NB4 (cell line): ENCODE results near the gene MTIF3.

Experiments used
- DNase-seq: peaks from one replicate; pipeline ENCODE4 v3.0.0; 2010; ENCODE audit warnings: low read depth
- H3K4me3 ChIP-seq: one replicate; pipeline ENCODE4 v1.5.1; 2011; ENCODE audit warnings: mild to moderate bottlenecking, low read depth, low read length, moderate library complexity
- MAX ChIP-seq: IDR thresholded peaks from 2 replicates; pipeline ENCODE4 v1.6.1; 2011; ENCODE audit warnings: low read depth, low read length
- MYC ChIP-seq: IDR thresholded peaks from 2 replicates; pipeline ENCODE4 v1.6.1; 2011; ENCODE audit warnings: low read depth, low read length
- POLR2A ChIP-seq: IDR thresholded peaks from 2 replicates; pipeline ENCODE4 v1.6.1; 2011; ENCODE audit warnings: mild to moderate bottlenecking; ENCODE audit not compliant: insufficient read length; ENCODE audit errors: extremely low read depth
- TF ChIP-seq, protein P1 (sequence below): IDR thresholded peaks from one replicate; pipeline ENCODE4 v1.5.1; 2012; ENCODE audit warnings: low read depth, low read length

MTIF3 gene

GRCh38 chr13:27388241-27388640 is 62.1 kb downstream of the MTIF3 start:
- H3K4me3 ChIP-seq, result no peak overlapping the region
- TF ChIP-seq POLR2A (no peak), MAX (no peak), MYC (no peak)
- TF ChIP-seq, protein P1, sequence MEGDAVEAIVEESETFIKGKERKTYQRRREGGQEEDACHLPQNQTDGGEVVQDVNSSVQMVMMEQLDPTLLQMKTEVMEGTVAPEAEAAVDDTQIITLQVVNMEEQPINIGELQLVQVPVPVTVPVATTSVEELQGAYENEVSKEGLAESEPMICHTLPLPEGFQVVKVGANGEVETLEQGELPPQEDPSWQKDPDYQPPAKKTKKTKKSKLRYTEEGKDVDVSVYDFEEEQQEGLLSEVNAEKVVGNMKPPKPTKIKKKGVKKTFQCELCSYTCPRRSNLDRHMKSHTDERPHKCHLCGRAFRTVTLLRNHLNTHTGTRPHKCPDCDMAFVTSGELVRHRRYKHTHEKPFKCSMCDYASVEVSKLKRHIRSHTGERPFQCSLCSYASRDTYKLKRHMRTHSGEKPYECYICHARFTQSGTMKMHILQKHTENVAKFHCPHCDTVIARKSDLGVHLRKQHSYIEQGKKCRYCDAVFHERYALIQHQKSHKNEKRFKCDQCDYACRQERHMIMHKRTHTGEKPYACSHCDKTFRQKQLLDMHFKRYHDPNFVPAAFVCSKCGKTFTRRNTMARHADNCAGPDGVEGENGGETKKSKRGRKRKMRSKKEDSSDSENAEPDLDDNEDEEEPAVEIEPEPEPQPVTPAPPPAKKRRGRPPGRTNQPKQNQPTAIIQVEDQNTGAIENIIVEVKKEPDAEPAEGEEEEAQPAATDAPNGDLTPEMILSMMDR, result no peak
- DNase-seq, result no peak
